Measurements from ENCODE around the gene NCF4. TPM values are rescaled to one million over a fixed set of nuclear protein-coding genes. Genes with fewer than 3 reads are reported as not detected.

NCF4 gene
- total RNA-seq, 1 donor from 2014 or later: not detected

- Mint-ChIP-seq H3K4me3 (ENCODE audit: unreplicated experiment) (no peak overlapping the region), H3K27ac (ENCODE audit: unreplicated experiment) (no peak overlapping the region), H3K27me3 (ENCODE audit: unreplicated experiment) (peaks cover 10% of the 10 kb centered on the region), H3K9me3 (ENCODE audit: unreplicated experiment) (no peaks in the 10 kb centered on the region), H3K36me3 (ENCODE audit: low read depth, unreplicated experiment) (no peaks in the 10 kb centered on the region), H3K4me1 (ENCODE audit: unreplicated experiment) (peaks cover 2% of the 10 kb centered on the region)
- no peak for DNase-seq (ENCODE audit: low spot score)
- TF ChIP-seq, protein P1, sequence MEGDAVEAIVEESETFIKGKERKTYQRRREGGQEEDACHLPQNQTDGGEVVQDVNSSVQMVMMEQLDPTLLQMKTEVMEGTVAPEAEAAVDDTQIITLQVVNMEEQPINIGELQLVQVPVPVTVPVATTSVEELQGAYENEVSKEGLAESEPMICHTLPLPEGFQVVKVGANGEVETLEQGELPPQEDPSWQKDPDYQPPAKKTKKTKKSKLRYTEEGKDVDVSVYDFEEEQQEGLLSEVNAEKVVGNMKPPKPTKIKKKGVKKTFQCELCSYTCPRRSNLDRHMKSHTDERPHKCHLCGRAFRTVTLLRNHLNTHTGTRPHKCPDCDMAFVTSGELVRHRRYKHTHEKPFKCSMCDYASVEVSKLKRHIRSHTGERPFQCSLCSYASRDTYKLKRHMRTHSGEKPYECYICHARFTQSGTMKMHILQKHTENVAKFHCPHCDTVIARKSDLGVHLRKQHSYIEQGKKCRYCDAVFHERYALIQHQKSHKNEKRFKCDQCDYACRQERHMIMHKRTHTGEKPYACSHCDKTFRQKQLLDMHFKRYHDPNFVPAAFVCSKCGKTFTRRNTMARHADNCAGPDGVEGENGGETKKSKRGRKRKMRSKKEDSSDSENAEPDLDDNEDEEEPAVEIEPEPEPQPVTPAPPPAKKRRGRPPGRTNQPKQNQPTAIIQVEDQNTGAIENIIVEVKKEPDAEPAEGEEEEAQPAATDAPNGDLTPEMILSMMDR (IDR thresholded peaks at IDR 0.05; ENCODE audit: unreplicated experiment): no peak
Measured at GRCh38 chr22:36871669-36872081, 10.9 kb downstream of the NCF4 start.

DNA sequence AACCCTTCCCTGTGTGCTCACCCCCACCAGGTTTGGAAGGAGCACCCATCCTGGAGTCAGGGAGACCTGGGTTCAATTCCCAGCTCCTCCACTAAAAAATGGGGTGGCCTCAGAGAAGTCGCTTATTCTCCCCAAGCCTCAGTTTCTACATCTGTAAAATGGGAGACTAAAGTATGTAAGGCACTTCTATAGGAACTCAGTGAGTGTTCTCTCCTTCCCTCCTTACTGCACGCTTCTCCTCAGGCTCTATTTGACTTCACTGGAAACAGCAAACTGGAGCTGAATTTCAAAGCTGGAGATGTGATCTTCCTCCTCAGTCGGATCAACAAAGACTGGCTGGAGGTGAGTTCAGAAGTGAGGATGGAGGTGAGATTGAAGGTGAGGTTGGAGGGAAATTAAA is 11.3 kb downstream of the NCF4 start:
- no peak overlapping the region for H3K27ac Mint-ChIP-seq (ENCODE audit: unreplicated experiment)
- peaks cover 2% of the 10 kb centered on the region for H3K4me1 Mint-ChIP-seq (ENCODE audit: unreplicated experiment)
- TF ChIP-seq, protein P1 (IDR thresholded peaks at IDR 0.05; ENCODE audit: unreplicated experiment): no peak
- no peak for DNase-seq (ENCODE audit: low spot score)
- no peaks in the 10 kb centered on the region for H3K36me3 Mint-ChIP-seq (ENCODE audit: low read depth, unreplicated experiment)
- H3K27me3 Mint-ChIP-seq (ENCODE audit: unreplicated experiment): peaks cover 10% of the 10 kb centered on the region
- H3K4me3 Mint-ChIP-seq (ENCODE audit: unreplicated experiment): no peak overlapping the region
- H3K9me3 Mint-ChIP-seq (ENCODE audit: unreplicated experiment): no peaks in the 10 kb centered on the region

DNA sequence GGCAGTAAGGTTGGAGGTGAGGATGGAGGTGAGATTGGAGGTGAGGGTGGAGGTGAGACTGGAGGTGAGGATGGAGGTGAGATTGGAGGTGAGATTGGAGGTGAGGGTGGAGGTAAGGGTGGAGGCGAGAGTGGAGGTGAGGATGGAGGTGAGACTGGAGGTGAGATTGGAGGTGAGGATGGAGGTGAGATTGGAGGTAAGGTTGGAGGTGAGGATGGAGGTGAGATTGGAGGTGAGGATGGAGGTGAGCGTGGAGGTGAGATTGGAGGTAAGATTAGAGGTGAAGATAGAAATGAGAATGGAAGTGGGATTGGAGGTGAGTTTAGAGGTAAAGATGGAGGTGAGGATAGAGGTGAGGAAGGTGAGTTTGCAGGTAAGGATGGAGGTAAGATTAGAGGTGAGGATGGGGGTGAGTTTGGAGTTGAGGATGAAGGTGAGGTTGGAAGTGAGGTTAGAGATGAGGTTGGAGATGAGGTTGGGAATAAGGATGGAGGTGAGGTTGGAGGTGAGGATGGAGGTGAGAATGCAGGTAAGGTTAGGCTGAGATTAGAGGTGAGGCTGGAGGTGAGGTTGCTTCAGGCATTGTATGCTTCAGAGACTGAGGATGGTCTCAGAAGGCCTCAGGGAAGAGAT is 12.2 kb downstream of the NCF4 start:
- DNase-seq (ENCODE audit: low spot score): no peak
- Mint-ChIP-seq H3K27me3 (ENCODE audit: unreplicated experiment) (peaks cover 10% of the 10 kb centered on the region), H3K4me1 (ENCODE audit: unreplicated experiment) (peaks cover 9% of the 10 kb centered on the region), H3K27ac (ENCODE audit: unreplicated experiment) (no peak overlapping the region), H3K36me3 (ENCODE audit: low read depth, unreplicated experiment) (no peaks in the 10 kb centered on the region), H3K9me3 (ENCODE audit: unreplicated experiment) (no peaks in the 10 kb centered on the region), H3K4me3 (ENCODE audit: unreplicated experiment) (no peak overlapping the region)
- TF ChIP-seq, protein P1 (IDR thresholded peaks at IDR 0.05; ENCODE audit: unreplicated experiment): no peak

DNA sequence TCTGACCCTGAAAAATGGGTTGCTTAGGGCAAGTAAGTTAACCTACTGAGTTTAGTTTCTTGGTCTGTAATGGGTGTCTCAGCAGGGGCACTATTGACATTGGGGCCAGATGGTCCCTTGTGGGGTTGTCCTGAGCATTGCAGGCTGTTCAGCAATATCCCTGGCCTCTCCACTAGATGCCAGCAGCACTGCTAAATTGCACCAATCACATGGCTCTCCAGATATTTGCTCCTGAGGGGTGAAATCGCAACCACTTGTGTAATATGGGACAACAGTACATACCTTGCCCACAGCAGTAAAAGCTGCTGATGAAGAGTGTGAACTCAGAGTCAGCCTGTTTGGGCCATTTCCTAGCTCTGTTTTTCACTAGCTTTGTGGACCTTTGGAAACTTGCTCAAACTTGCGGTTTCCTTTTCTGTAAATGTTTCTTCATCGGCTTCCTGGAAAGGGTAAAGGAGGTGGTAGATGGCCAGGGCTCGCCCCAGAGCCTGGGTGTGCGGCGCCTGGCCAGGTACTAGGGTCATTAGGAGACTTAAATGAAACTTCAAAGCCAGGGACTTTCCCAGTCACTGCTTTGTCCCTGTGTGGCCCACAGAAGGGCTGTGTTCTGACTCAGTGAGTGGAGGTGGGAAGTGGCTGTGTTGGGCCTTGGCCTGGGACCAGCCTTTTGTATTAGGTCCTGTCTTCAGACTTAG is 13.0 kb downstream of the NCF4 start:
- no peaks in the 10 kb centered on the region for H3K9me3 Mint-ChIP-seq (ENCODE audit: unreplicated experiment)
- H3K27ac Mint-ChIP-seq (ENCODE audit: unreplicated experiment): no peak overlapping the region
- peak; percentile 34 for DNase-seq (ENCODE audit: low spot score)
- peaks cover 17% of the 10 kb centered on the region for H3K4me1 Mint-ChIP-seq (ENCODE audit: unreplicated experiment)
- TF ChIP-seq, protein P1 (IDR thresholded peaks at IDR 0.05; ENCODE audit: unreplicated experiment): no peak
- no peaks in the 10 kb centered on the region for H3K36me3 Mint-ChIP-seq (ENCODE audit: low read depth, unreplicated experiment)
- H3K27me3 Mint-ChIP-seq (ENCODE audit: unreplicated experiment): peaks cover 8% of the 10 kb centered on the region
- H3K4me3 Mint-ChIP-seq (ENCODE audit: unreplicated experiment): no peak overlapping the region

DNA sequence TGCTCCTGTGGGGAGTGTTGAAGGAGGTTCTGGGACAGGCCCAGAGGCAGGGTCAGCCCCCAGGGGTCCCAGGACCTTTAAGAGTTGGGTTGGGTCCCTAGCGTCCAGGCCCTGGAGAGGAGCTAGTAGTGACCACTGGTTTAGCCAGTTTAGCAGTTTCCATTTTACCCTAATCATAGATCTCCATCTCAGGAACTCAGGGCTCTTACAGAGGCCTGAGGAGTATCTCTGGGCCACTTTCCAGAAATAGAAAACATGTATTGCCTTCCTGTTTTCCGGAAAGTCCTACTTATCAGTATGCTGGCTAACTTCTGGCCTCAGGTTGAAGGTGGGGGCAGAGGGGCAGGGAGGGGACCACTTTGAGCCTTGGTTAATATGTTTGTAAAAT is 13.5 kb downstream of the NCF4 start:
- Mint-ChIP-seq H3K4me3 (ENCODE audit: unreplicated experiment) (no peak overlapping the region), H3K4me1 (ENCODE audit: unreplicated experiment) (peaks cover 22% of the 10 kb centered on the region), H3K9me3 (ENCODE audit: unreplicated experiment) (no peaks in the 10 kb centered on the region), H3K36me3 (ENCODE audit: low read depth, unreplicated experiment) (no peaks in the 10 kb centered on the region), H3K27ac (ENCODE audit: unreplicated experiment) (no peak overlapping the region), H3K27me3 (ENCODE audit: unreplicated experiment) (peaks cover 8% of the 10 kb centered on the region)
- no peak for DNase-seq (ENCODE audit: low spot score)
- TF ChIP-seq, protein P1 (IDR thresholded peaks at IDR 0.05; ENCODE audit: unreplicated experiment): no peak
